ENCODE measurements around the gene PSTK.

The PSTK gene

GRCh38 chr10:122992031-122992585 is 11.9 kb downstream of the PSTK start:
- TF ChIP-seq EZH2 (IDR thresholded peaks at IDR 0.05; ENCODE audit: borderline replicate concordance, low read depth, low read length, severe bottlenecking), result no peak
- TF ChIP-seq, protein P1, sequence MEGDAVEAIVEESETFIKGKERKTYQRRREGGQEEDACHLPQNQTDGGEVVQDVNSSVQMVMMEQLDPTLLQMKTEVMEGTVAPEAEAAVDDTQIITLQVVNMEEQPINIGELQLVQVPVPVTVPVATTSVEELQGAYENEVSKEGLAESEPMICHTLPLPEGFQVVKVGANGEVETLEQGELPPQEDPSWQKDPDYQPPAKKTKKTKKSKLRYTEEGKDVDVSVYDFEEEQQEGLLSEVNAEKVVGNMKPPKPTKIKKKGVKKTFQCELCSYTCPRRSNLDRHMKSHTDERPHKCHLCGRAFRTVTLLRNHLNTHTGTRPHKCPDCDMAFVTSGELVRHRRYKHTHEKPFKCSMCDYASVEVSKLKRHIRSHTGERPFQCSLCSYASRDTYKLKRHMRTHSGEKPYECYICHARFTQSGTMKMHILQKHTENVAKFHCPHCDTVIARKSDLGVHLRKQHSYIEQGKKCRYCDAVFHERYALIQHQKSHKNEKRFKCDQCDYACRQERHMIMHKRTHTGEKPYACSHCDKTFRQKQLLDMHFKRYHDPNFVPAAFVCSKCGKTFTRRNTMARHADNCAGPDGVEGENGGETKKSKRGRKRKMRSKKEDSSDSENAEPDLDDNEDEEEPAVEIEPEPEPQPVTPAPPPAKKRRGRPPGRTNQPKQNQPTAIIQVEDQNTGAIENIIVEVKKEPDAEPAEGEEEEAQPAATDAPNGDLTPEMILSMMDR (IDR thresholded peaks at IDR 0.05; ENCODE audit: borderline replicate concordance, extremely low read depth, low read length, poor library complexity, severe bottlenecking), result no peak
- no peaks in the 10 kb centered on the region for H3K9me3 ChIP-seq (ENCODE audit: insufficient read depth, low read length, severe bottlenecking)
- no peak overlapping the region for H3K27ac ChIP-seq (ENCODE audit: low read length)
- H3K4me2 ChIP-seq (ENCODE audit: insufficient read depth, low read length), result no peak overlapping the region
- peaks cover 53% of the 10 kb centered on the region for H3K36me3 ChIP-seq (ENCODE audit: insufficient read depth, low read length)
- ATAC-seq (ENCODE audit: insufficient read depth, low read depth) (no peak), DNase-seq (no peak)
- peaks cover 6% of the 10 kb centered on the region; the same call in 1 of the 2 replicates for H4K20me1 ChIP-seq (ENCODE audit: insufficient read depth, low read length)
- H3K79me2 ChIP-seq (ENCODE audit: insufficient read depth, low read length), result peaks cover 8% of the 10 kb centered on the region; the same call in 1 of the 2 replicates
- H3K4me3 ChIP-seq (ENCODE audit: low read depth in 1 of 2, low read length in 2 of 2), result no peak overlapping the region
- no peak overlapping the region for H2AFZ ChIP-seq (ENCODE audit: low read depth, low read length)
- H3K4me1 ChIP-seq (ENCODE audit: insufficient read depth, low read length), result no peaks in the 10 kb centered on the region
- no peaks in the 10 kb centered on the region for H3K27me3 ChIP-seq (ENCODE audit: insufficient read depth, low read length, poor library complexity)
- no peak overlapping the region for H3K9ac ChIP-seq (ENCODE audit: low read depth, low read length)

GRCh38 chr10:122993797-122994336 is 13.7 kb downstream of the PSTK start:
- peaks cover 15% of the 10 kb centered on the region for H3K79me2 ChIP-seq (ENCODE audit: insufficient read depth, low read length)
- H3K9ac ChIP-seq (ENCODE audit: low read depth, low read length), result no peak overlapping the region
- no peak overlapping the region for H2AFZ ChIP-seq (ENCODE audit: low read depth, low read length)
- no peak overlapping the region for H3K4me2 ChIP-seq (ENCODE audit: insufficient read depth, low read length)
- no peaks in the 10 kb centered on the region for H3K9me3 ChIP-seq (ENCODE audit: insufficient read depth, low read length, severe bottlenecking)
- TF ChIP-seq EZH2 (IDR thresholded peaks at IDR 0.05; ENCODE audit: borderline replicate concordance, low read depth, low read length, severe bottlenecking), result no peak
- TF ChIP-seq, protein P1 (IDR thresholded peaks at IDR 0.05; ENCODE audit: borderline replicate concordance, extremely low read depth, low read length, poor library complexity, severe bottlenecking), result no peak
- H3K36me3 ChIP-seq (ENCODE audit: insufficient read depth, low read length), result peaks cover 66% of the 10 kb centered on the region
- DNase-seq (no peak), ATAC-seq (ENCODE audit: insufficient read depth, low read depth) (no peak)
- no peaks in the 10 kb centered on the region for H3K27me3 ChIP-seq (ENCODE audit: insufficient read depth, low read length, poor library complexity)
- H4K20me1 ChIP-seq (ENCODE audit: insufficient read depth, low read length), result peaks cover 7% of the 10 kb centered on the region; the same call in 1 of the 2 replicates
- H3K27ac ChIP-seq (ENCODE audit: low read length), result no peak overlapping the region
- H3K4me3 ChIP-seq (ENCODE audit: low read depth in 1 of 2, low read length in 2 of 2), result no peak overlapping the region
- no peaks in the 10 kb centered on the region for H3K4me1 ChIP-seq (ENCODE audit: insufficient read depth, low read length)

- DNase-seq, result no peak
- H3K36me3 ChIP-seq (ENCODE audit: insufficient read depth, low read length), result peaks cover 59% of the 10 kb centered on the region
Measured at GRCh38 chr10:122995936-122996335, 15.7 kb downstream of the PSTK start.

More at GRCh38 chr10:122995936-122996335, 15.7 kb downstream of the PSTK start:
- H3K9ac ChIP-seq (ENCODE audit: low read depth, low read length), result no peak overlapping the region
- H3K27ac ChIP-seq (ENCODE audit: low read length), result no peak overlapping the region
- TF ChIP-seq EZH2 (IDR thresholded peaks at IDR 0.05; ENCODE audit: borderline replicate concordance, low read depth, low read length, severe bottlenecking), result no peak
- TF ChIP-seq, protein P1 (IDR thresholded peaks at IDR 0.05; ENCODE audit: borderline replicate concordance, extremely low read depth, low read length, poor library complexity, severe bottlenecking), result no peak
- peaks cover 36% of the 10 kb centered on the region for H3K79me2 ChIP-seq (ENCODE audit: insufficient read depth, low read length)
- ATAC-seq (ENCODE audit: insufficient read depth, low read depth), result no peak
- peaks cover 10% of the 10 kb centered on the region; the same call in 1 of the 2 replicates for H4K20me1 ChIP-seq (ENCODE audit: insufficient read depth, low read length)
- H3K9me3 ChIP-seq (ENCODE audit: insufficient read depth, low read length, severe bottlenecking), result no peaks in the 10 kb centered on the region
- no peak overlapping the region for H2AFZ ChIP-seq (ENCODE audit: low read depth, low read length)
- no peak overlapping the region for H3K4me2 ChIP-seq (ENCODE audit: insufficient read depth, low read length)
- no peaks in the 10 kb centered on the region for H3K4me1 ChIP-seq (ENCODE audit: insufficient read depth, low read length)
- no peak overlapping the region for H3K4me3 ChIP-seq (ENCODE audit: low read depth in 1 of 2, low read length in 2 of 2)
- no peaks in the 10 kb centered on the region for H3K27me3 ChIP-seq (ENCODE audit: insufficient read depth, low read length, poor library complexity)
